H1 (cell line): ENCODE data around the gene NMRAL1. TPM values are rescaled to one million over a fixed set of nuclear protein-coding genes. Genes with fewer than 3 reads are reported as not detected.

Source experiments
- BCL11A ChIP-seq, 2 experiments: IDR thresholded peaks; one replicate each; pipeline ENCODE4 v1.6.1; 2011; ENCODE audit warnings: low read depth in 2 of 2, low read length in 2 of 2, mild to moderate bottlenecking in 2 of 2
- CBX5 ChIP-seq: fragments of 300-800, 300-1000 bp; sonication (generic); IDR thresholded peaks from 2 replicates; pipeline ENCODE4 v1.7.1; 2016; ENCODE audit warnings: antibody characterized with exemption, low read length, low read depth
- CBX8 ChIP-seq: fragments of 300-800, 300-1000 bp; sonication (generic); IDR thresholded peaks from 2 replicates; pipeline ENCODE4 v1.7.1; 2016; ENCODE audit warnings: low read depth, low read length, borderline replicate concordance
- CREB1 ChIP-seq: IDR thresholded peaks from 2 replicates; pipeline ENCODE4 v1.6.1; 2012; ENCODE audit warnings: inconsistent platforms
- CTCF ChIP-seq, 3 experiments: IDR thresholded peaks; 1 replicate in 2 of 3; 2 replicates in 1 of 3; pipeline versions ENCODE4 v1.5.1 to v1.6.1; 2011; ENCODE audit warnings: low read length in 3 of 3, mild to moderate bottlenecking in 3 of 3, inconsistent platforms in 2 of 3, low read depth in 1 of 3, moderate library complexity in 1 of 3; ENCODE audit not compliant: insufficient read depth in 1 of 3; ENCODE audit errors: control extremely low read depth in 1 of 3
- E2F6 ChIP-seq: IDR thresholded peaks from 2 replicates; pipeline ENCODE4 v1.6.1; 2012; ENCODE audit warnings: inconsistent platforms
- FOSL1 ChIP-seq: IDR thresholded peaks from 2 replicates; pipeline ENCODE4 v1.6.1; 2011; ENCODE audit warnings: mild to moderate bottlenecking, low read depth, low read length, moderate library complexity; ENCODE audit not compliant: insufficient read depth
- KDM4A ChIP-seq: IDR thresholded peaks from one replicate; pipeline ENCODE4 v1.7.1; 2012; ENCODE audit warnings: low read depth, mild to moderate bottlenecking, moderate library complexity, low read length, inconsistent platforms; ENCODE audit not compliant: severe bottlenecking
- POLR2A ChIP-seq, 2 experiments: IDR thresholded peaks; 1 replicate in 1 of 2; 2 replicates in 1 of 2; pipeline ENCODE4 v1.6.1; 2011; ENCODE audit warnings: low read depth in 2 of 2, low read length in 2 of 2, mild to moderate bottlenecking in 2 of 2; ENCODE audit errors: control extremely low read depth in 1 of 2
- RAD21 ChIP-seq, 2 experiments: IDR thresholded peaks in 1 of 2; conservative IDR thresholded peaks in 1 of 2; 2 replicates each; pipeline ENCODE4 v1.6.1; 2011; ENCODE audit warnings: low read depth in 2 of 2, low read length in 2 of 2, improper control_type of control experiment in 1 of 2, inconsistent platforms in 1 of 2, mild to moderate bottlenecking in 1 of 2, moderate library complexity in 1 of 2
- RFX5 ChIP-seq: IDR thresholded peaks from 2 replicates; pipeline ENCODE4 v1.6.1; 2011; ENCODE audit warnings: low read depth, low read length, improper control_type of control experiment, borderline replicate concordance
- RXRA ChIP-seq: IDR thresholded peaks from 2 replicates; pipeline ENCODE4 v1.6.1; 2011; ENCODE audit warnings: low read depth, mild to moderate bottlenecking, low read length, moderate library complexity; ENCODE audit not compliant: insufficient read depth
- SIX5 ChIP-seq: IDR thresholded peaks from 2 replicates; pipeline ENCODE4 v1.6.1; 2011; ENCODE audit warnings: mild to moderate bottlenecking, low read depth, low read length
- SP1 ChIP-seq: IDR thresholded peaks from 2 replicates; pipeline ENCODE4 v1.6.1; 2011; ENCODE audit warnings: low read depth, low read length
- SUZ12 ChIP-seq: fragments of 200-600 bp; sonication (generic); IDR thresholded peaks from 2 replicates; pipeline ENCODE4 v1.6.1; 2012; ENCODE audit warnings: mild to moderate bottlenecking, inconsistent platforms, low read length, moderate library complexity, mixed read lengths
- USF2 ChIP-seq: IDR thresholded peaks from 2 replicates; pipeline ENCODE4 v1.6.1; 2011; ENCODE audit warnings: low read length, improper control_type of control experiment
- ZNF274 ChIP-seq: IDR thresholded peaks from 2 replicates; pipeline ENCODE4 v1.7.0; 2012; ENCODE audit warnings: low read length, borderline replicate concordance; ENCODE audit errors: extremely low read depth
- polyA plus RNA-seq, 7 experiments: library from polyadenylated mRNA; depleted of rRNA in 3 of 7; stranded (reverse) in 5 of 7; unstranded in 2 of 7; fragments of >200 nt in 5 of 7; fragments of 200-250 nt in 2 of 7; gene quantifications; 1 replicate in 5 of 7; 2 replicates in 1 of 7; 4 replicates in 1 of 7; pipeline versions ENCODE4 v1.2.1 to v1.2.3, GENCODE V29; 2011 to 2013; ENCODE audit warnings: missing spikeins in 2 of 7, mixed read lengths in 2 of 7
- total RNA-seq: library from RNA; stranded (reverse); fragmentation: NEBNext Ultra II Directional; extraction: Animal tissue kit (Norgen Biotek cat#: 25700); gene quantifications from 2 replicates; pipeline ENCODE4 v1.2.1, GENCODE V29; 2021

The NMRAL1 gene
- total and polyA plus RNA-seq, 2 of the 8 experiments (the other 6 are each of a cell fraction or from before 2014, with no cell fraction given) = 66.8 to 143 TPM

GRCh38 chr16:4475880-4476788 is 1.7 kb upstream of the NMRAL1 start, which contains the start of gene HMOX2 (continued):
- TF ChIP-seq CTCF (IDR thresholded peaks at IDR 0.05; ENCODE audit: control extremely low read depth in 1 of 3, insufficient read depth in 1 of 3, low read depth in 1 of 3, low read length in 3 of 3) (peak; percentile 42 to 58 (median 57)), RAD21 (IDR thresholded peaks at IDR 0.05 in 1 of 2, conservative IDR thresholded peaks at IDR 0.05 in 1 of 2; ENCODE audit: low read depth in 2 of 2, low read length in 2 of 2) (peak; percentile 16 to 22; a peak in 2 of 4 replicates), KDM4A (peak; percentile 99), SP1 (peak; percentile 75; the same call in 1 of the 2 replicates), E2F6 (peak; percentile 100), SUZ12 (no peak), RFX5 (no peak), BCL11A (IDR thresholded peaks at IDR 0.05; ENCODE audit: low read depth in 2 of 2, low read length in 2 of 2) (no peak), SIX5 (no peak), FOSL1 (peak; percentile 63; the same call in 1 of the 2 replicates), CREB1 (peak; percentile 86), CBX8 (no peak), ZNF274 (no peak), CBX5 (no peak), USF2 (no peak; the same call in 1 of the 2 replicates), RXRA (no peak), POLR2A (IDR thresholded peaks at IDR 0.05; ENCODE audit: control extremely low read depth in 1 of 2, low read depth in 2 of 2, low read length in 2 of 2) (peak in 1 of 2 experiments; percentile 73; a peak in 2 of 3 replicates)
